Ishikawa (cell line): ENCODE data around the gene SMIM23.

Source experiments
- CEBPB ChIP-seq: IDR thresholded peaks from 2 replicates; pipeline ENCODE4 v1.6.1; 2012
- CREB1 ChIP-seq: IDR thresholded peaks from 2 replicates; pipeline ENCODE4 v1.6.1; 2012; ENCODE audit warnings: low read depth
- EGR1 ChIP-seq: IDR thresholded peaks from 2 replicates; pipeline ENCODE4 v1.6.1; 2012
- EP300 ChIP-seq: IDR thresholded peaks from 2 replicates; pipeline ENCODE4 v1.6.1; 2012; ENCODE audit warnings: borderline replicate concordance
- FOXM1 ChIP-seq: IDR thresholded peaks from 2 replicates; pipeline ENCODE4 v1.6.1; 2012; ENCODE audit warnings: low read depth, borderline replicate concordance
- MAX ChIP-seq: IDR thresholded peaks from 2 replicates; pipeline ENCODE4 v1.6.1; 2012
- NFIC ChIP-seq: IDR thresholded peaks from 2 replicates; pipeline ENCODE4 v1.6.1; 2012
- RAD21 ChIP-seq: IDR thresholded peaks from 2 replicates; pipeline ENCODE4 v1.6.1; 2012; ENCODE audit warnings: low read depth
- REST ChIP-seq: IDR thresholded peaks from 2 replicates; pipeline ENCODE4 v1.6.1; 2012; ENCODE audit warnings: low read depth, mild to moderate bottlenecking
- TAF1 ChIP-seq: IDR thresholded peaks from 2 replicates; pipeline ENCODE4 v1.6.1; 2012; ENCODE audit warnings: low read depth, mild to moderate bottlenecking
- TCF12 ChIP-seq: IDR thresholded peaks from 2 replicates; pipeline ENCODE4 v1.6.1; 2012; ENCODE audit warnings: low read depth
- TEAD4 ChIP-seq: IDR thresholded peaks from 2 replicates; pipeline ENCODE4 v1.6.1; 2012
- USF1 ChIP-seq: IDR thresholded peaks from 2 replicates; pipeline ENCODE4 v1.6.1; 2012
- YY1 ChIP-seq: IDR thresholded peaks from 2 replicates; pipeline ENCODE4 v1.6.1; 2012; ENCODE audit warnings: low read depth
- ZBTB7A ChIP-seq: IDR thresholded peaks from 2 replicates; pipeline ENCODE4 v1.6.1; 2012; ENCODE audit warnings: low read depth

SMIM23 gene

GRCh38 chr5:171830686-171831085, 45.1 kb downstream of the SMIM23 start:
- no peak for TF ChIP-seq TEAD4

- no peak for TF ChIP-seq TEAD4
Measured at GRCh38 chr5:171832775-171833174, 47.2 kb downstream of the SMIM23 start.

- TF ChIP-seq EGR1 (no peak), REST (no peak), CREB1 (no peak), EP300 (no peak), CEBPB (no peak), FOXM1 (no peak), YY1 (no peak), TEAD4 (no peak), MAX (no peak), USF1 (no peak), TAF1 (no peak), ZBTB7A (no peak)
Measured at GRCh38 chr5:171834461-171834860, 48.8 kb downstream of the SMIM23 start.

GRCh38 chr5:171835066-171835465, 49.4 kb downstream of the SMIM23 start:
- no peak for TF ChIP-seq USF1
- TF ChIP-seq TCF12 = no peak
- no peak for TF ChIP-seq RAD21
- no peak for TF ChIP-seq EP300
- no peak for TF ChIP-seq NFIC
- TF ChIP-seq EGR1 = no peak
- TF ChIP-seq FOXM1 = no peak
- TF ChIP-seq REST = no peak
- TF ChIP-seq ZBTB7A = no peak
- no peak for TF ChIP-seq CEBPB
- TF ChIP-seq YY1 = no peak
- no peak for TF ChIP-seq TAF1
- TF ChIP-seq MAX = no peak
- TF ChIP-seq CREB1 = no peak
- TF ChIP-seq TEAD4 = no peak

- TF ChIP-seq EP300 (no peak), TAF1 (no peak), CEBPB (no peak), REST (no peak), TCF12 (no peak), RAD21 (no peak), NFIC (no peak), CREB1 (no peak), USF1 (no peak), EGR1 (no peak), ZBTB7A (no peak), MAX (no peak), TEAD4 (no peak), FOXM1 (no peak), YY1 (no peak)
Measured at GRCh38 chr5:171837522-171837921, 51.9 kb downstream of the SMIM23 start.
